ENCODE results near the gene SLC27A1.
A peak's percentile ranks its signal among the peaks of the same experiment; 100 is the strongest.
"Not testable (repeated sequence)": the region's sequence is repeated elsewhere in the genome, so short reads cannot be mapped to it uniquely, and the experiment has no call there.

SLC27A1 gene

GRCh38 chr19:17487284-17488121, 17.2 kb downstream of the SLC27A1 start:
- DNase-seq: no peak

GRCh38 chr19:17488593-17489391, 18.5 kb downstream of the SLC27A1 start:
- no peak for DNase-seq

GRCh38 chr19:17489392-17490030, 19.2 kb downstream of the SLC27A1 start:
- DNase-seq: no peak

- no peak for DNase-seq
Observed at GRCh38 chr19:17490411-17490810, 20.1 kb downstream of the SLC27A1 start.

- DNase-seq: peak in 1 of 2 donors; percentile 7
Observed at GRCh38 chr19:17491287-17491686, 21.0 kb downstream of the SLC27A1 start.

GRCh38 chr19:17495639-17496296, 25.4 kb downstream of the SLC27A1 start:
- no peak for DNase-seq

GRCh38 chr19:17496337-17496997, 26.1 kb downstream of the SLC27A1 start:
- DNase-seq: peak in 1 of 2 donors; percentile 31

GRCh38 chr19:17497149-17497798, 26.9 kb downstream of the SLC27A1 start:
- DNase-seq: no peak

- DNase-seq: not testable (repeated sequence)
Observed at GRCh38 chr19:17499025-17499424, 28.7 kb downstream of the SLC27A1 start.

GRCh38 chr19:17499648-17500446, 29.5 kb downstream of the SLC27A1 start:
- no peak for DNase-seq

GRCh38 chr19:17500447-17501198, 30.3 kb downstream of the SLC27A1 start:
- DNase-seq: no peak

- no peak for DNase-seq
Observed at GRCh38 chr19:17503240-17503639, 32.9 kb downstream of the SLC27A1 start.

- no peak for DNase-seq
Observed at GRCh38 chr19:17504030-17504429, 33.7 kb downstream of the SLC27A1 start.

- DNase-seq: no peak
Observed at GRCh38 chr19:17504456-17504855, 34.1 kb downstream of the SLC27A1 start.

GRCh38 chr19:17505223-17505622, 34.9 kb downstream of the SLC27A1 start:
- no peak for DNase-seq

- no peak for DNase-seq
Observed at GRCh38 chr19:17506745-17507144, 36.4 kb downstream of the SLC27A1 start.

- not testable (repeated sequence) for DNase-seq
Observed at GRCh38 chr19:17508558-17508933, 38.2 kb downstream of the SLC27A1 start.

GRCh38 chr19:17510220-17510993, 40.1 kb downstream of the SLC27A1 start:
- no peak for DNase-seq

All from hippocampal formation (tissue), 2 donors.